KMS-11 (cell line): ENCODE results near the gene CHST11.

Experiments used
- H2AFZ ChIP-seq: fragments of 200-600 bp; sonication (generic); 2 replicates; pipeline ENCODE4 v1.6.1; 2016; ENCODE audit warnings: antibody characterized with exemption, mixed run types, low read depth
- H3K27ac ChIP-seq: fragments of 200-600 bp; sonication (generic); 2 replicates; pipeline ENCODE4 v1.6.1; 2016; ENCODE audit warnings: mild to moderate bottlenecking, mixed run types
- H3K27me3 ChIP-seq: fragments of 200-600 bp; sonication (generic); 2 replicates; pipeline ENCODE4 v1.6.1; 2017; ENCODE audit warnings: mild to moderate bottlenecking, low read depth, mixed run types, moderate library complexity; ENCODE audit not compliant: insufficient read depth
- H3K36me3 ChIP-seq: fragments of 200-600 bp; sonication (generic); 2 replicates; pipeline ENCODE4 v1.6.1; 2017; ENCODE audit warnings: mild to moderate bottlenecking, mixed run types; ENCODE audit not compliant: insufficient read depth
- H3K4me1 ChIP-seq: fragments of 200-600 bp; sonication (generic); 2 replicates; pipeline ENCODE4 v1.6.1; 2016; ENCODE audit warnings: mild to moderate bottlenecking, low read depth, mixed run types; ENCODE audit not compliant: poor library complexity, severe bottlenecking
- H3K4me2 ChIP-seq: fragments of 200-600 bp; sonication (generic); 2 replicates; pipeline ENCODE4 v1.7.0; 2016; ENCODE audit warnings: mild to moderate bottlenecking, mixed run types
- H3K4me3 ChIP-seq: fragments of 200-600 bp; sonication (generic); IDR thresholded peaks from 2 replicates; pipeline ENCODE4 v1.6.1; 2017; ENCODE audit warnings: low read depth, low read length, mixed read lengths; ENCODE audit not compliant: insufficient read depth
- H3K79me2 ChIP-seq: fragments of 200-600 bp; sonication (generic); 2 replicates; pipeline ENCODE4 v1.6.1; 2016; ENCODE audit warnings: low read depth, mixed run types; ENCODE audit not compliant: insufficient read depth
- H3K9ac ChIP-seq: fragments of 200-600 bp; sonication (generic); 2 replicates; pipeline ENCODE4 v1.6.1; 2016; ENCODE audit warnings: mild to moderate bottlenecking, mixed run types
- H4K20me1 ChIP-seq: fragments of 200-600 bp; sonication (generic); 2 replicates; pipeline ENCODE4 v1.6.1; 2016; ENCODE audit warnings: mild to moderate bottlenecking, mixed run types; ENCODE audit not compliant: insufficient read depth
- CTCF ChIP-seq: fragments of 200-600 bp; sonication (generic); conservative IDR thresholded peaks from 2 replicates; pipeline ENCODE4 v1.6.1; 2017; ENCODE audit warnings: low read depth, mild to moderate bottlenecking, antibody characterized with exemption, low read length, moderate library complexity, mixed read lengths

The CHST11 gene

DNA sequence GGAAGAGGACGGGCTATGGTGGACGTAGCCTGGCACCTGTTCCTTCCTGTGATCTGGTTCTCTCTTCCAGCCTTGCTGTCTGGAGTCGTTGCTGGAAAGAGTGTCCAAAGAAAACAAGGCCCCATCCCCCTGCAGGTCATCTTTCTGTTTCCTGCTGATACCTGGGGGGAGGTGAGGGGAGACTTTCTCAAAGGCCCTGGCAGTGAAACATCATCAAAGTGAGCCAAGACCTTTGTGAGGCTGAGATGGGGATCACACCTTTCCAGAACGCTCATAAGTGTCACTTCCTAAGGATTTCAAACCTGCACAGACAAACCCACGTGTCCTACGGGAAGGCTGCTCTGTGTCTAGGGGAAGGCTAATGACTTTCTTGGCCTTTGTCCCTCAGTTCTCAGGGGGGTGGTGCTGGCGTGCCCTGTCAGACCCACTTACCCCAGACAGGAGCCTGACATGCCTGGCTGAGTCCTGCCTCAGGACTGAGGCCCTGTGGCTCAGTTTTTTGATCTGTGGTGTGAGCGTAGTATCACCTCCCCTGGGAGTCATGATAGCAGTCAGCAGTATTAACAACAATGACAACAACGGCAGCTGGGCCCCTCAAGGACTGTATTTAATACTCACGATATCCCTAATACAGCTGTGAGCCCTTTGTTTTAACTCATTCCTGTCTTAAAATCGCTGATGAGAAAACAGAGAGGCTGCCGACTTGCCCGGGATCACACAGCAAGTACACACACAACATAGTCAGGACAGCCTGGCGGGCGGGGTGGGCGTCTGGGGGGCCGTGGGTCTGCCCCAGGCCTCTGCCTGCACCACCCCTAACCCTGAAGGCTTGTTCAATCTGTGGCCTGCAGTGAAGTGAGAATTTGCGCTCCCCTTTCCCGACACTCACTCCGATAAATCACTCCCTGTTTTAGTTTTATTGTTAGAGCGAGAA, 266.1 kb downstream of the CHST11 start:
- no peak overlapping the region for H3K4me3 ChIP-seq
- no peak overlapping the region for H3K9ac ChIP-seq
- no peaks in the 10 kb centered on the region for H3K4me1 ChIP-seq
- H3K27me3 ChIP-seq: no peaks in the 10 kb centered on the region
- no peak overlapping the region for H3K4me2 ChIP-seq
- no peaks in the 10 kb centered on the region for H3K79me2 ChIP-seq
- no peaks in the 10 kb centered on the region for H4K20me1 ChIP-seq
- no peaks in the 10 kb centered on the region for H3K36me3 ChIP-seq
- TF ChIP-seq CTCF: no peak
- H2AFZ ChIP-seq: no peak overlapping the region
- H3K27ac ChIP-seq: no peak overlapping the region

DNA sequence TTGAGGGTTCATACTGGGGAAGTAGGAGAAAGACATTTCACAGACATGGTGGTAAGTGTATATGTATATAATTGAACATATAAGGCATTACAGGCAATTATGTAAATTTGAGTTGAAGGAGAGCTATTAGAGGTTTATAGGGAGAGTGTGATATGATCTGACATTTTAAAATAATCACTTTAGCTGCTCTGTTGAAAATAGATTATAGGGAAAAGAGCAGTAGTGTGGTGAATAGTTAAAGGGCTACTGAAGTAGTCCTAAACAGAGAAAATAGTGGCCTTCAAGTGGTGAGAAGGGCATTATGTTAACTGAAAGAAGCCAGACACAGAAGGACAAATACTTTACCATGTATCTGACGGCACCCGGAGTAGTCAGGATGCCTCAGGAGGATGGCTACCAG, 267.1 kb downstream of the CHST11 start:
- Histone ChIP-seq H3K9ac (no peak overlapping the region), H3K4me3 (no peak overlapping the region), H4K20me1 (no peaks in the 10 kb centered on the region), H3K36me3 (no peaks in the 10 kb centered on the region), H3K79me2 (no peaks in the 10 kb centered on the region), H3K27ac (no peak overlapping the region), H2AFZ (no peak overlapping the region), H3K4me1 (no peaks in the 10 kb centered on the region), H3K27me3 (no peaks in the 10 kb centered on the region), H3K4me2 (no peak overlapping the region)
- no peak for TF ChIP-seq CTCF

DNA sequence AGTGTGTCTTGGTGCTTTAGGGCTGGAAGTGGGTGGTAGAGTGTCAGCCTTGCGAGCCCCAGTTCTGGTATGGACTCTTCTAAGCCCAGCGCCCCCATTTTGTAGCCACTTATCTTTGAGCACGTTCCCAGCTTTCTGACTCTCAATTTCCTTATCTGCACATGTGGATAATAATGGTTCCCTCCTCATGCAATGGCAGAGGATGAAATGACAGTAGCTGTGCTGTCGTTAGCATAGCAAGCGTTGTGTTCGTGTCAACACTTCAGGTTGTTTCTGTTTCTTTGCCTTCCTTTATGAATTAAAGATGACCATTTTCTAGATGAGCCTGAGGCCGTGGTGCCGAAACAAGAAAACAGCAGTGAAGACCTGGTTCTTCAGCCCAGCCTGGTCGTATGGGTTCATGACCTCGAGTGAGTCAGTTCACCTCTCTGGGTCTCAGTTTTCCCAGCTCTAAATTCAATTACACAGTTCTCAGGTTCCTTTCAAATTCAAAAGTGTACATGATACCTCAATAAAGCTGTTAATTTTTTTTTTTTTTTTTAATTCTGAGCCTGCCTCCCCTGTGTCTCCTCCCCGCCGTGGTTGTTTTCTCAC, 268.3 kb downstream of the CHST11 start:
- Histone ChIP-seq H3K4me1 (no peaks in the 10 kb centered on the region), H3K4me3 (no peak overlapping the region), H3K27me3 (no peaks in the 10 kb centered on the region), H3K4me2 (no peak overlapping the region), H3K27ac (no peak overlapping the region), H3K9ac (no peak overlapping the region), H3K36me3 (no peaks in the 10 kb centered on the region), H3K79me2 (no peaks in the 10 kb centered on the region), H2AFZ (no peak overlapping the region), H4K20me1 (no peaks in the 10 kb centered on the region)
- TF ChIP-seq CTCF: no peak

DNA sequence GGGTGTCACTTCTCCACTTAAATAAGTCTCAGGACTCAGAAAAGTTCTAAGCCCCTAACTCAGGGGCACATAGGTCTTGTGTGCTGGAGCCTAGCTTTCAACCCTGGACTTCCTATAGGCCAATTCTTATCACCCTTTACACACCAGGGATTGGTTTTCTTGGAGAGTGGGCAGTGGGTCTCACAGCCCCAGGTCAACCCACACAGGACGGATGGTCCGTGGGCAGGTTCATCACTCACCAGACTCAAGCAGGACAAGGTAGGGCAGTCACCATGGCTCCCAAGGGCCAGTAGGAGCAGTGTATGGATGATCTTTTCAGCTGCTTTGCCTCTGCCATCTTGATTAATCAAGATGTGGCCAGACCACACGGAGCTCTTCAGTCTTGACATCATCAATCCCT, 268.9 kb downstream of the CHST11 start:
- no peak overlapping the region for H3K9ac ChIP-seq
- no peaks in the 10 kb centered on the region for H3K79me2 ChIP-seq
- H4K20me1 ChIP-seq: no peaks in the 10 kb centered on the region
- H3K4me3 ChIP-seq: no peak overlapping the region
- H3K36me3 ChIP-seq: no peaks in the 10 kb centered on the region
- no peak overlapping the region for H3K4me2 ChIP-seq
- H2AFZ ChIP-seq: no peak overlapping the region
- H3K27ac ChIP-seq: no peak overlapping the region
- no peaks in the 10 kb centered on the region for H3K27me3 ChIP-seq
- no peaks in the 10 kb centered on the region for H3K4me1 ChIP-seq
- TF ChIP-seq CTCF: no peak
